ENCODE results near the gene NTN4.

DNA sequence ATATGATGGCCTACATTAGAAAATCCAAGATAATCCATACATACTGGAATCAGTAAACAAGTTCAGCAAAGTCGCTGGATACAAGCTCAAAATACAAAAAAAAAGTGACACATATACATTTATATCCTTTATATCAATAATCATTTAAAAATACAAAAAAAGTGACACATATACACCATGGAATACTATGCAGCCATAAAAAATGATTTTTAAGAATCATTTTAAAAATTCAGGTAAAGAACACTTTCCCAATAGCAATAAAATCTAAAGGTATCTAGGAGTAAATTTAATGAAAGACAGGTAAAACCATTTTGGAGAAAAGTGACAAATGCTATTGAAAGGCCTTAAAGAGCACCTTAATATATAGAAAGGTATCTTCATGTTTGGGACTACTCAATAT lies 111.9 kb downstream of the NTN4 start:
- TF ChIP-seq CTCF (IDR thresholded peaks at IDR 0.05) (no peak), EP300 (IDR thresholded peaks at IDR 0.05) (no peak)

Measured in ovary (tissue), 3 donors.